ENCODE data around the gene COL5A3. TPM values are rescaled to one million over a fixed set of nuclear protein-coding genes. Genes with fewer than 3 reads are reported as not detected.

The COL5A3 gene
- total RNA-seq, 6 experiments from 2014 or later: 1.3 to 3.7 (median 1.4) TPM

DNA sequence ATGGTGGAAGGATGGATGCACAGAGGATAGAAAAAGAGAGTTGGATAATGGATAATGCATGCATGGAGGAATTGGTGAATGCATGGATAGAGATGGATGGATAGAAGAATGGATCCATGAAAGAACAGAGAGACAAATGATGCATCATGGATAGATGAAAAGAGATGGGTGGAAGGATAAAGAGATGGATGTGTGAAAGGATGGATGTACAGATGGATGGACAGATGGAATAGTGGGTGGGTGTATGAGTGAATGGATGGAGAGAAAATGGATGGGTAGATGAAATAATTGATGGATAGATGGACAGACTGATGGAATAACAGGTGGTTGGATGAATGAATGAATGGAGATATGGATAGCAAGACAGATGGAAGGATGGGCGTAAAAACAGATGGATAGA is 99.7 kb downstream of the COL5A3 start:
- DNase-seq: no peak
- TF ChIP-seq, protein P1, sequence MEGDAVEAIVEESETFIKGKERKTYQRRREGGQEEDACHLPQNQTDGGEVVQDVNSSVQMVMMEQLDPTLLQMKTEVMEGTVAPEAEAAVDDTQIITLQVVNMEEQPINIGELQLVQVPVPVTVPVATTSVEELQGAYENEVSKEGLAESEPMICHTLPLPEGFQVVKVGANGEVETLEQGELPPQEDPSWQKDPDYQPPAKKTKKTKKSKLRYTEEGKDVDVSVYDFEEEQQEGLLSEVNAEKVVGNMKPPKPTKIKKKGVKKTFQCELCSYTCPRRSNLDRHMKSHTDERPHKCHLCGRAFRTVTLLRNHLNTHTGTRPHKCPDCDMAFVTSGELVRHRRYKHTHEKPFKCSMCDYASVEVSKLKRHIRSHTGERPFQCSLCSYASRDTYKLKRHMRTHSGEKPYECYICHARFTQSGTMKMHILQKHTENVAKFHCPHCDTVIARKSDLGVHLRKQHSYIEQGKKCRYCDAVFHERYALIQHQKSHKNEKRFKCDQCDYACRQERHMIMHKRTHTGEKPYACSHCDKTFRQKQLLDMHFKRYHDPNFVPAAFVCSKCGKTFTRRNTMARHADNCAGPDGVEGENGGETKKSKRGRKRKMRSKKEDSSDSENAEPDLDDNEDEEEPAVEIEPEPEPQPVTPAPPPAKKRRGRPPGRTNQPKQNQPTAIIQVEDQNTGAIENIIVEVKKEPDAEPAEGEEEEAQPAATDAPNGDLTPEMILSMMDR (IDR thresholded peaks at IDR 0.05): no peak
- Mint-ChIP-seq H3K4me3 (no peak overlapping the region), H3K27ac (no peak overlapping the region), H3K4me1 (ENCODE audit: low read depth) (peaks cover 6% of the 10 kb centered on the region; the same call in 1 of the 2 replicates), H3K36me3 (ENCODE audit: low read depth) (no peaks in the 10 kb centered on the region; the same call in 1 of the 2 replicates), H3K27me3 (ENCODE audit: insufficient read depth) (peaks cover 16% of the 10 kb centered on the region), H3K9me3 (no peaks in the 10 kb centered on the region)

Small RNA genes within 50 kb of the gene (microRNA-seq; reads per million reads assigned to microRNA genes)
- gene MIR5589: not detected

Other genes starting within 250 kb of the COL5A3 start
- 1 to 10 TPM; 3.9 to 6.2 (median 4.9) TPM for gene ZNF846, start 241.8 kb downstream of the COL5A3 start, total RNA-seq (2021; fragmentation: NEBNext Ultra II Directional; extraction: Animal tissue kit (Norgen Biotek cat#: 25700))
- gene FBXL12, start 191.4 kb downstream of the COL5A3 start, total RNA-seq (2021; fragmentation: NEBNext Ultra II Directional; extraction: Animal tissue kit (Norgen Biotek cat#: 25700)): 10 to 100 TPM; 25.2 to 29.0 (median 27.2) TPM
- 100 to 1,000 TPM; 365 to 483 (median 418) TPM for gene UBL5, start 182.6 kb downstream of the COL5A3 start, total RNA-seq (2021; fragmentation: NEBNext Ultra II Directional; extraction: Animal tissue kit (Norgen Biotek cat#: 25700))
- gene PIN1, start 175.2 kb downstream of the COL5A3 start, total RNA-seq (2021; fragmentation: NEBNext Ultra II Directional; extraction: Animal tissue kit (Norgen Biotek cat#: 25700)): 100 to 1,000 TPM; 113 to 153 (median 120) TPM
- gene OLFM2, start 74.0 kb downstream of the COL5A3 start, total RNA-seq (2021; fragmentation: NEBNext Ultra II Directional; extraction: Animal tissue kit (Norgen Biotek cat#: 25700)): 1 to 10 TPM; 1.9 to 7.0 (median 6.3) TPM
- gene RDH8, start 3.0 kb upstream of the COL5A3 start, total RNA-seq (2021; fragmentation: NEBNext Ultra II Directional; extraction: Animal tissue kit (Norgen Biotek cat#: 25700)): not detected
- gene SHFL, start 75.8 kb upstream of the COL5A3 start, total RNA-seq (2021; fragmentation: NEBNext Ultra II Directional; extraction: Animal tissue kit (Norgen Biotek cat#: 25700)): 10 to 100 TPM; 16.9 to 26.2 (median 21.1) TPM
- under 1 TPM in 2 of 6 experiments, not detected in 4; 0.09 to 0.15 TPM for gene ANGPTL6, start 92.2 kb upstream of the COL5A3 start, total RNA-seq (2021; fragmentation: NEBNext Ultra II Directional; extraction: Animal tissue kit (Norgen Biotek cat#: 25700))
- 10 to 100 TPM; 36.4 to 42.2 (median 41.0) TPM for gene PPAN, start 95.9 kb upstream of the COL5A3 start, total RNA-seq (2021; fragmentation: NEBNext Ultra II Directional; extraction: Animal tissue kit (Norgen Biotek cat#: 25700))
- 1 to 10 TPM; 4.5 to 9.9 (median 5.4) TPM for gene P2RY11, start 101.2 kb upstream of the COL5A3 start, total RNA-seq (2021; fragmentation: NEBNext Ultra II Directional; extraction: Animal tissue kit (Norgen Biotek cat#: 25700))
- gene EIF3G, start 109.4 kb upstream of the COL5A3 start, total RNA-seq (2021; fragmentation: NEBNext Ultra II Directional; extraction: Animal tissue kit (Norgen Biotek cat#: 25700)): 100 to 1,000 TPM; 261 to 303 (median 279) TPM
- 100 to 1,000 TPM in 5 of 6 experiments, 10 to 100 TPM in 1; 74.5 to 135 (median 125) TPM for gene DNMT1, start 184.4 kb upstream of the COL5A3 start, total RNA-seq (2021; fragmentation: NEBNext Ultra II Directional; extraction: Animal tissue kit (Norgen Biotek cat#: 25700))
- gene S1PR2, start 220.8 kb upstream of the COL5A3 start, total RNA-seq (2021; fragmentation: NEBNext Ultra II Directional; extraction: Animal tissue kit (Norgen Biotek cat#: 25700)): 10 to 100 TPM; 16.8 to 22.0 (median 20.5) TPM
- 10 to 100 TPM; 69.5 to 83.0 (median 72.0) TPM for gene MRPL4, start 241.7 kb upstream of the COL5A3 start, total RNA-seq (2021; fragmentation: NEBNext Ultra II Directional; extraction: Animal tissue kit (Norgen Biotek cat#: 25700))

All from HFFc6 (cell line).